GM21528 (cell line): ENCODE data around the gene UTY.
"Not testable (repeated sequence)": the region's sequence is repeated elsewhere in the genome, so short reads cannot be mapped to it uniquely, and the experiment has no call there.

Source experiments
- ATAC-seq: cut with Tn5 transposase; IDR thresholded peaks from one replicate; pipeline ENCODE4 v1.9.1; 2021; ENCODE audit warnings: mild to moderate bottlenecking, moderate library complexity; ENCODE audit not compliant: unreplicated experiment, low FRiP score

UTY gene

DNA sequence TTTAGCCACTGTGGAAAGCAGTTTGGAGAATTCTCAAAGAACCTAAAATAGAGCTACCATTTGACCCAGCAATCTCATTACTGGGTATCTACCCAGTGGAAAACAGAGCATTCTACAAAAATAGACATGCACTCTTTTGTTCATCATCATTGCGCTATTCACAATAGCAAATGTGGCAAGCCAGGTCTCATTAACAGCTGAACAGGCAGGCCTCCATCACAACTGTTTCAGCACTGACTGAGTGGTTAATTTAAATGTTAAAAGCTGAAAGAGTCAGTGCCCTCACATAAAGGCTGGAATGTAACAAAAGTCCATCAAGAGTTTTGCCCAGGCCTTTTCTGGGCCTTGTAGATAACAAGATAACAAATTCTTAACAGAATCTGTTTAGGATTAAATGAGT, 166.9 kb downstream of the UTY start:
- ATAC-seq, result no peak

DNA sequence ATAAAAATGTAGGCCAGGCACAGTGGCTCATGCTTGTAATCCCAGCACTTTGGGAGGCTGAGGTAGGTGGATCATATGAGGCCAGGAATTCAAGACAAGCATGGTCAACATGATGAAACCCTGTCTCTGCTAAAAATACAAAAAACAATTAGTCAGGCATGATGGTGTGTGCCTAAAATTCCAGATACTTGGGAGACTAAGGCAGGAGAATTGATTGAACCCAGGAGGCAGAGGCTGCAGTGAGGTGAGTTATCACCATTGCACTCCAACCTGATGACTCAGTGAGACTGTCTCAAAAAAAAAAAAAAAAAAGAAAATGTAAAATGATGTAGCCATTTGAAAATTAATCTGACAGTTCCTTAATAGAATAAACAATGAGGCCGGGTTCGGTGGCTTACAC, 171.9 kb downstream of the UTY start:
- no peak for ATAC-seq

DNA sequence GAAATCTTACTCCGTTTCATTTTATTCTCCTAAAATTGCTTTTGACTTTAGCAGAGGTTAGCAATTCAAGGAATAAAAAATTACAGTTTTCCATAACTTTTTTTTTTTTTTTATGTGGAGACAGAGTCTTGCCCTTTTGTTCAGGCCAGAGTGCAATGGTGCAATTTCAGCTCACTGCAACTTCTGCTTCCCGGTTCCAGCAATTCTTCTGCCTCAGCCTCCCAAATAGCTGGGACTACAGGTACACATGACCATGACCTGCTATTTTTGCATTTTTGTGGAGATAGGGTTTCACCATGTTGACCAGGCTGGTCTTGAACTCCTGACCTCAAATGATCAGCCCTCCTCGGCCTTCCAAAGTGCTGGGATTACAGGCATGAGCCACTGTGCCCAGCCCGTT, 179.0 kb downstream of the UTY start:
- no peak for ATAC-seq

DNA sequence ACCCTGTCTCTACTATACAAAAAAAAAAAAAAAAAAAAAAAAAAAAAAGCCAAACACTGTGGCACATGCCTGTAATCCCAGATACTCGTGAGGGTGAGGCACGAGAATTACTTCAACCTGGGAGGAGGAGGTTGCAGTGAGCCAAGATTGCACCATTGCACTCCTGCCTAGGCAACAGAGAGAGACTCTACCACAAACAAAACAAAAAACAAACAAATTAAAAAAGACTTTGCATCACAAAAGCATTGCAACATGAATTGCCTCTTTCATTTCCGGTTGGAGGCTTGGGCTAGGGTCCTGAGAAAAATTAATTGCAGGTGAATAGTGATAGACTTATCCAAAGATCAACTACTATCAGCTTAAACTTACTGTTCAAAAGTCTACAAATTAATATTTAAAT, 180.4 kb downstream of the UTY start:
- ATAC-seq, result no peak

DNA sequence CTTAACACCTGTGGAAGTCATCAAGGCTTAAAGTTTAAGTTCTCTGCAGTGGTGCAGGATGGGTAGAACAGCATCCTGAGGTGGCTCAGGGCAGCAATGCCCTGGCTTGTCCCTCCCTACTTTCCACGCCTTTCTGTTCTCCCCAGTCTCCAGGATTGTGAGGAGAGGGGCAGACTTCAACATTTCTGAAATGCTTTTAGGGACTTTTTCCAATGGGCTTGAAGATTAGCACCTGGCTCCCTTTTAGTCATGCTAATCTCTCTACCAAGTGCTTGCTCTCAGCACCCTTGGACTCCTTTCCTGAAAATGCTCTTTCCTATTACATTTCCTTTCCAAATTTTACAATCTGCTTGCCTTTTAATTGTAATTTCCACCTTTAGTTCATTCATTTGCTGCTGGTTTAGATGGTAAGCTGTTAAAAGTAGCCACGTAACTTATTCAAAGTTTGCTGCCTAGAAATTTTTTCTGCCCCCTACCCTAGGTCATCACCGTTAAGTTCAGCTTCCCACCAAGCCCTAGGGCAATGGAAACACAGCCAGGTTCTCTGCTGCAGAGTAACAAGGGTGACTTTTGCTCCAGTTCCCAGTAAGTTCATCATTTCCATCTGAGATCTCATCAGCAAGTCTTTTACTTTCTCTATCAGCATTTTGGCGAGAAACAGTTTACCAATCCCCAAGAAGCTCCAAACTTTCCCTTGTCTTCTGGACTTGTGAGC, 183.5 kb downstream of the UTY start:
- no peak for ATAC-seq

DNA sequence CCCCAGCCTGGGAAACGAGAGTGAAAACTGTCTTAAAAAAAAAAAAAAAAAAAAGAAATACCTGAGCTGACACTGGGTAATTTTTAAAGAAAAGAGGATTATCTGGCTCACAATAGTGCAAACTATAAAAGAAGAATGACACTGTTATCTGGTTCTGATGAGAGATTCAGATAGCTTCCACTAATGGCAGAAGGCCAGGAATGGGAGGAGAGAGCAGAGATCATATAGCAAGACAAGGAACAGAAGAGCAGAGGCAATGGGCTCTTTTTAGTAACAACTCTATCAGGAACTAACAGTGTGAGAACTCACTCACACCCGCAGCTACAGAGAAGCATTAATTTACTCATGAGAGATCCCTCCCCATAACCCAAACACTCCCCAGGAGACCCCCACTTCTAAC, 184.8 kb downstream of the UTY start:
- ATAC-seq, result no peak

DNA sequence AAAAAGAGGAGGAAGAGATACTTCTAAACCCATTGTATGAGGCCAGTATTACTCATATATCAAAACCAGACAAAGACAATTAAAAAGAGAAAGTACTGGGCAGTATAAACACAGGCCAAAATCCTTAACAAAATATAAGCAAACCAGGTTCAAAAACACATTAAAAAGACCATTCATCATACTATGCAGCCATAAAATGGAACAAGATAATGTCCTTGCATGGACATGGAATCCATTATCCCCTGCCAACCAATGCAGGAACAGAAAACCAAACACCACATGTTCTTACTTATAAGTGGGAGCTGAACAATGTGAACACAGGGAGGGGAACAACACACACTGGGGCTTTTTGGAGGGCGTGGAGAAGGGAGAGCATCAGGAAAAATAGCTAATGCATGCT, 188.6 kb downstream of the UTY start:
- ATAC-seq, result no peak

DNA sequence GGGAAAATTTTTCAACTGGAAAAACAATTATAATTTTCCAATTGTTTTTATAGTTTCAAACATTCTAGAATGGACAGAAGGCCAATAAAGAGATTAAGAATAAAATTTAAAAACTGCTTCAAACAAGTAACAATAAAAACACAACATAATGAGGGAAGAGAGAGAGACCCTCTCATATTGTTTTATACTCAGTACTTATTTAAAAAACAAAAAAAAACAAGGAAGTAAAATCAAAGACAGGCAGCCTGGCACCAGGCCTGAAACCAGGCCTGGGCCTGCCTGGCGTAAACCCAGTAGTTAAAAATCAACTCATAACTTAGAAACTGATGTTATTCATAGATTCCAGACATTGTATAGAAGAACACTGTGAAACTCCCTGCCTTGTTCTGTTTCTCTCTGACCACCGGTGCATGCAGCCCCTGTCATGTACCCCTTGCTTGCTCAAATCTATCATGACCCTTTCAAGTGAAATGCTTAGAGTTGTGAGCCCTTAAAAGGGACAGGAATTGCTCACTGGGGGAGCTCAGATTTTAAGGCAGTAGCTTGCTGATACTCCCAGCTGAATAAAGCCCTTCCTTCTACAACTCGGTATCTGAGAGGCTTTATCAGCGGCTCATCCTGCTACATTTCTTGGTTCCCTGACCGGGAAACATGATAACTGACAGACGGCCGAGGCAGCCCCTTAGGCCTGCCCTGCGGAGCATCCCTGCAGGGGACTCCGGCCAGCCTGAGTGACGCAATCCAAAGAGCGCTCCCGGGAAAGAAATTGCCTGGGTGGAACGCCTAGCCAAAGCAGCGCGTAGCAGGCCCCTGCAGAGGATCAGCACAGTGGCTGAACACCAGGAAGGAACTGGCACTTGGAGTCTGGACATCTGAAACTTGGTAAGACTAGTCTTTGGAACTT, 197.4 kb downstream of the UTY start:
- not testable (repeated sequence) for ATAC-seq

DNA sequence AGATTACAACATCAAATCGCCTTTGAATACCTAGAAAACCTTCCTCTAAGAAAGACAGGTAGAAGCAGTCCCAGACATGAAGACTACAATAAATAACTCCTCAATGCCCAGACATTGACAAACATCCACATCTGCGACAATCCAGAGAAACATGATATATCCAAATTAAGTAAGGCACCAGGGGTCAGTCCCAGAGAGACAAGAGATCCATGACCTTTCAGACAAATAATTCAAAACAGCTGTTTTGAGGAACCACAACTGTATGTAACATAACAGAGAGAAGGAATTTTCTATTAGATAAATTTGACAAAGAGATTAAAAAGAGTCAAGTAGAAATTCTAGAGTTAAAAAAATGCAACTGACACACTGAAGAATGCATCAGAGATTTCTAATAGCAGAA, 200.3 kb downstream of the UTY start:
- no peak for ATAC-seq

DNA sequence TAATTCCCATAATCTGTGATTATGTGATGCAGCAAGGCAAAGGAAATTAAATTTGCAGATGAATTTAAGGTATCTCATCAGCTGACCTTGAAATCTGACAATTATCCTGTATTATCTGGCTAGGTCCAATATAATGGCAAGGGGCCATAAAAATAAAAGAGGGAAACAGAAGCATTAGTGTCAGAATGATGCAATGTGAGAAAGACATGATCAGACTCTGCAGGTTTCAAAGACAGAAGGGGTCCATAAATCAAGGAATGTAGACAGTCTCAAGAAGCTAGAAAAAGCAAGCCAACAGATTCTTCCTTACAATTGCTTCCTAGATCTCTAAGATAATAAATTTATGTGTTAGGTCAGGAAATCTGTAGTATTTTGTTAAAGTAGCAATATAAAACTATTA, 208.1 kb downstream of the UTY start:
- ATAC-seq, result no peak

DNA sequence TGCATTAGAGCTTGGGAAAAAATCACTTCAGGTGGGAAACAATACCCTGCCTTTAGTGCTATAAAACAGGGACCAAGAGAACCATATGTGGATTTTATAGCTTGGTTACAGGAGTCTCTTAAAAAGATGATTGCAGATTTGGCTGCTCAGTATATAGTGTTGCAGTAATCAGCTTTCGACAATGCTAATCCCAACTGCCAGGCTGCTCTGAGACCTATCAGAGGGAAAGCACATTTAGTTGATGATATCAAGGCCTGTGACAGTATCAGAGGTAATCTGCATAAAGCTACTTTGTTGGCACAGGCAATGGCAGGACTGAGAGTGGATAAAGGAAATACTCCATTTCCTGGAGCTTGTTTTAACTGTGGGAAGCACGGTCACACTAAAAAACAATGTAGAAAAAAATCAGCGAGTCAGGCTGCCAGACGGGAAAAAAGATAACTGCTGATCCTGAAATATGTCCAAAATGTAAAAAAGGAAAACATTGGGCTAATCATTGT, 225.8 kb downstream of the UTY start:
- ATAC-seq, result not testable (repeated sequence)

DNA sequence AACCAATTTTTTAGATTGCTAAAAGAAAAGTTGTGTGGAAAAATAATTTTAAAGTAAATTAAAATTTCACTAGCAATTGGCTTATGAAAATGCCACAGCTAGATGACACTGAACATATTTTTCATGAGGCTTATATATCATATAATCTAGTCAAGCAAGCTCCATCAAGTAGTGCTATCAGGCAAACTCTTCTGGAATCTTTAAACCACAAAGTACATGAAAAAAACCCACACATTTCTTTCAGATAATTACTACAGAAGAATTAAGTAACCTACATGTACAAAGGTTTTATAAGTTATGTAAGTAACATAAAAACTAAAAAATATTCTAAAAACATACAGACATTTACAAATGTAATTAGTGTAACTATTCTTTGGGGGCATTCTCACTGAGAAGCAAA, 229.4 kb downstream of the UTY start:
- ATAC-seq, result no peak

DNA sequence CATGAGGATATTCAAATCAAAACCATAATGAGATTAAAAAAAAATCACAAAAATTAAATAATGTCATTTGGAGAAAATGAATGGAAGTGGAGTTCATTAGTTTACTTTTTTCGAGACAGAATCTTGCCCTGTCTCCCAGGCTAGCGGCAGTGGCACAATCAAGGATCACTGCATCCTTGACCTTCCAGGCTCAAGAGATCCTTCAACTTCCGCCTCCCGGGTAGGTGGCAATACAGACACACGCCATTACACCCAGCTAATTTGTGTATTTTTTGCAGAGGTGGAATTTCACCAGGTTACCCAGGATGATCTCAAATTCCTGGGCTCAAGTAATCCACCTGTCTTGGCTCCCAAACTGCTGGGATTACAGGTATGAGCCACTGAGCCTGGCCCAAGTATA, 236.1 kb downstream of the UTY start:
- ATAC-seq, result no peak

DNA sequence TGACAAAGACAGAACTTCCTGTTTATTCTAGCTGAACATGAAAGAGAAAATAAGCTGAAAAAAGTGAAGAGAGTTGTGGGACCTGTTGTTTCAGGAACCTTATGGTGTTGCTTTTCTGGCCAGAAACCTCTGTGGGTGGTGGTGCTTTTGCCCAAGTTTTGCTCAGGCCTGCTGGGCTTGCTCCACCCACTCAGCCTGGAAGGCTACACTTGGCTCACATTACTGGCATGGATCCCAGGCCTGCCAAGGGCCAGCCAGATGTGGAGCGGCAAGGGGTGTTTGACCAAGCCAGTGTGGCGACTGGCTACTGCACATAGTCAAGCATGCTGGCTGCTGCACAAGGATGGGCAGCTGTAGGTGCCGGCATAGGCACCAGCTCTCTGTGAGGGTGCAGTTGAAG, 245.9 kb downstream of the UTY start:
- no peak for ATAC-seq

DNA sequence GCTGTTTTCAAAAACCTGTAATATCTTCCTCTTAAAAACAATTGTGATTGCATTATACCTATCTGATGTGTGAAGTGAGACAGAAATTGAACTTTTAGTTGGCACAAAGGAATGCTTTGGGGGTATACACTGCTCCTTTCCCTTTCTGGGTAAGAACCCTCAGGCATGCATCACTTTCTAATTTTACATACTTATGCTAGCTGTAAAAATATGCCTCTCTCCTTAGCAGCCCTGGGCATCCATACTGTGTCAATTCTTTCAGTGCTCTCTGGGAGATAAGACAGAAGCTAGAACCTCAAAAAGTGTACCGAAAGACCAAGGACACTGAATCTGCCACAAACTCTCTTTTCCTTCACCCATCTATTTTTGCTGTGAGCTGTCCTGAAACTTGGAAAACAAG, 246.7 kb downstream of the UTY start:
- no peak for ATAC-seq

DNA sequence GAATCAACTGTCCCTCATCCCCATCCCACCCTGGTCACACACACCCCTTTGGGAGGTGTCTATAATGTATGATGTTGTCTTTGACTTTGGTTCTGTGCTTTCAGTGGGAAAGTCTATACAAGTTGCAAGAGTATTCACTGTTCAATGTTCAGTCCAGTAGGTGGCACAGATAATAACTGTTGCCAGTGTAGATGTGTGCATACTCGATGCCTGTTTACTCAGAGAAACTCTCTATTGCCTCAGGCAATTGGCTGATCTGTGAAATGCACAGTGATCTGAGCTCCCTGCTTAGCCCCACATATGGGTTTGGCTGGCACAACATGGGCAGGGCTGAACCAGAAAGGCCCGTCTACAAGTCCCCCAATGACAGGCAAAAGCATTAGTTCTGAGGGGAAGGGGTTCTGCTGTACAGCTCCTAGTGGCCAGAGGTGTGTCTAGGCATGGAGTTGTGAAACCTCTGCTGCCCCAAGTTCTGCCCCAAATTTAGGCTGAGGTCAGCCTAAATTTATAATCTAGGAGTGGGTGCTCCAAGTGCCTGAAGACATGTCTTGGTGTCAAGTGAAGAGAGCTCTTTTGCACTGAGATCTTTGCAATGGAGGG, 252.4 kb downstream of the UTY start:
- no peak for ATAC-seq

DNA sequence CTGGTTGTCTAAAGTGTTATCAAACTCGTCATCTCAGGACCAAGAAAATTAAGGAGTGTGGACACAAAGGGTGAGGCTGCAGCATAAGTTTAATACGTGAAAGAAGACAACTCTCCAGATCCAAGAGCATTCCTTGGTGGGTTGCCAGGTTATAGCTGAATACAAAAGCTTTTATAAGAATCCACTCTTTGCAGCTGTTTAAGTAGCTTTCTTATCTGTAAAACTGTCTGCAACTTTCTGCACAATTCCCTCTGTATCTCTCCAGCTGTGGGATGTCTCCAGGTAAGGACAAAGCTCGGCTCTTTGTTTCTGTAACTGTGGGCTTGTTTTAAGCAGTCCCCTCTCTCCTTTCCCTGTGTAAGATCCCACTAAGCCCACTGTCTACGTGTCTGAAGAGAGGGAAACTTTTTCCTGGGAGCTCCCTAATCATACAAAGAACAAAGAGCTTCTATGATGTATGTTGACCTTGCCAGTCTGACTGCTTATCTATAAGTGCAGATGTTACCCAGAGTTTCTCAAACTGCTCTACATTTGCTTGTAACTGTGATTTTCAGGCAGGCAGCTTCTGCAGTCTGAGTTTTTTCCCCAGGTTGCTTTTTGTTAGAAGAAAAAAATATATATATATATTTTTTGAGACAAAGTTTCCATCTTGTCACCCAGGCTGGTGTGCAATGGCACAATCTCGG, 268.7 kb downstream of the UTY start:
- ATAC-seq, result no peak

DNA sequence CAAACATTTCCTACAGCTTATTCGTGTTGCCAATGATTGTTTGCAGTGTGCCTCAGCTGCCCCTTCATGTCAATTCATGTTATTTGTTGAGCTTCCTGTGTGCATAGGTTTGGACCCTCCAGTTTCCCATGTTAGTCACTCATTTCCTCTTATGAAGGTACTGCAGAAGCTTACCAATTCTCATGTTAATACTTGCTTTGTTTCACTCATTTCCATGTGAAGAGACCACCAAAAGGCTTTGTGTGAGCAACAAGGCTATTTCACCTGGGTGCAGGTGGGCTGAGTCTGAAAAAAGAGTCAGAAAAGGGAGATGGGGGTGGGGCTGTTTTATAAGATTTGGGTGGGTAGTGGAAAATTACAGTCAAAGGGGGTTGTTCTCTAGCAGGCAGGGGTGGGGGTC, 274.6 kb downstream of the UTY start:
- ATAC-seq, result no peak
